GM12891 (cell line): ENCODE measurements around the gene SERTAD4.

ENCODE experiments used
- PAX5 ChIP-seq: IDR thresholded peaks from 2 replicates; pipeline ENCODE4 v1.6.1; 2011; ENCODE audit warnings: low read length, moderate library complexity, mild to moderate bottlenecking; ENCODE audit not compliant: insufficient read depth, severe bottlenecking
- POLR2A ChIP-seq: IDR thresholded peaks from 2 replicates; pipeline ENCODE4 v1.6.1; 2011; ENCODE audit warnings: low read depth, low read length, control low read depth
- POLR2AphosphoS5 ChIP-seq: IDR thresholded peaks from 2 replicates; pipeline ENCODE4 v1.6.1; 2011; ENCODE audit warnings: low read depth, low read length, control low read depth
- POU2F2 ChIP-seq: IDR thresholded peaks from 2 replicates; pipeline ENCODE4 v1.6.1; 2011; ENCODE audit warnings: low read depth, mild to moderate bottlenecking, control low read depth, low read length, moderate library complexity
- SPI1 ChIP-seq: IDR thresholded peaks from 2 replicates; pipeline ENCODE4 v1.6.1; 2011; ENCODE audit warnings: low read depth, low read length, control low read depth
- TAF1 ChIP-seq: IDR thresholded peaks from 2 replicates; pipeline ENCODE4 v1.6.1; 2011; ENCODE audit warnings: low read depth, low read length, control low read depth

DNA sequence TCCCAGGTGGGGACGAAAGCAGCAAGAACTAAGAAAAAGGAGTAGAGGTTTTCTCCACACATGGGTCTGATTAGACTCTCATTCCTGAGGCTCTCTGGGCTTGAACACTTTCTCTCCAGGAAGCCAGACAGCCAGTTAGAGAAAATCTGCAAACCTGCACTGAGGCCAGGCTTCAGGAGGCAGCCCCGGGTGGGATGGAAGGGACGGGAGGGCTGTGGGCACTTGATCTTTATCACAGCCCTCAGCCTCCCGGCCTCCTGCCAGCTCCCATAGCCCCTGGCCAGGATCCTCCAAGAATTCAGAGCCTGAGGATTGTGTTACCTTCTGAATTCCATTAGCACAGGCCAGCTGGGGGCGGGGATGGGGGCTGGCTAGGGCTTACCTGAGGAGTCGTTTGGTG, 40.1 kb downstream of the SERTAD4 start:
- TF ChIP-seq POLR2AphosphoS5 = no peak
- no peak for TF ChIP-seq TAF1
- TF ChIP-seq POLR2A = no peak
- no peak for TF ChIP-seq PAX5
- no peak for TF ChIP-seq POU2F2
- TF ChIP-seq SPI1 = no peak
